Uterus (tissue), 4 donors: ENCODE measurements around the gene GPRIN2. TPM values are rescaled to one million over a fixed set of nuclear protein-coding genes. Genes with fewer than 3 reads are reported as not detected.
A peak's percentile ranks its signal among the peaks of the same experiment; 100 is the strongest.

Experiments used
- DNase-seq, 2 donors: peaks; one replicate each; pipeline ENCODE4 v3.0.0-alpha.2; 2019 to 2020
- H3K27ac ChIP-seq, 2 donors: fragments of 200-600 bp; sonication (generic); 1 replicate in 1 of 2; 2 replicates in 1 of 2; pipeline ENCODE4 v1.5.1; 2016 to 2018
- H3K27me3 ChIP-seq, 2 donors: fragments of 200-600 bp; sonication (generic); one replicate each; pipeline ENCODE4 v1.5.1; 2018 to 2019; ENCODE audit warnings: control low read depth in 1 of 2
- H3K36me3 ChIP-seq, 2 donors: fragments of 200-600 bp; sonication (generic); one replicate each; pipeline ENCODE4 v1.5.1; 2019; ENCODE audit warnings: control low read depth in 1 of 2
- H3K4me1 ChIP-seq, 2 donors: fragments of 200-600 bp; sonication (generic); one replicate each; pipeline ENCODE4 v1.5.1; 2018 to 2019; ENCODE audit warnings: control low read depth in 1 of 2
- H3K4me3 ChIP-seq, 2 donors: fragments of 200-600 bp; sonication (generic); 1 replicate in 1 of 2; 2 replicates in 1 of 2; pipeline ENCODE4 v1.5.1; 2018 to 2019; ENCODE audit warnings: mild to moderate bottlenecking in 1 of 2
- H3K9me3 ChIP-seq, 2 donors: fragments of 200-600 bp; sonication (generic); one replicate each; pipeline ENCODE4 v1.5.1; 2019; ENCODE audit warnings: control low read depth in 1 of 2
- POLR2A ChIP-seq, 2 donors: fragments of 450-650 bp; IDR thresholded peaks; one replicate each; pipeline ENCODE4 v1.6.1; 2016; ENCODE audit warnings: antibody characterized with exemption in 2 of 2, mild to moderate bottlenecking in 1 of 2, moderate library complexity in 1 of 2
- intact Hi-C: fragments of 100-400 bp; cut with DNase I; formaldehyde crosslinking; loops from one replicate; pipeline ENCODE4 v1.15.1; 2023; ENCODE audit warnings: low total_unique reads
- total RNA-seq, 4 donors: library from RNA; depleted of rRNA in 3 of 4; stranded (reverse); fragments of >200 nt in 3 of 4; gene quantifications; one replicate each; pipeline versions ENCODE4 v1.1.0 to v1.2.4, GENCODE V29; 2014 to 2023
- TF ChIP-seq, protein P1 (sequence below), 4 experiments: fragments of 200-600 bp in 2 of 4; fragments of 450-650 bp in 2 of 4; sonication (generic) in 2 of 4; IDR thresholded peaks; one replicate each; pipeline ENCODE4 v1.5.1; 2016 to 2019; ENCODE audit warnings: antibody characterized with exemption in 4 of 4, mild to moderate bottlenecking in 2 of 4, moderate library complexity in 1 of 4
- donor health status: DM: yes; HTN: yes; CAD: no.

GPRIN2 gene
- total RNA-seq, 4 donors from 2014 or later, result 3.5 TPM; not detected in 3

GRCh38 chr10:46546591-46547540 is 9.6 kb downstream of the GPRIN2 start:
- intact Hi-C loops, result no loop called here
- H3K4me3 ChIP-seq, result no peak overlapping the region
- H3K9me3 ChIP-seq, result no peaks in the 10 kb centered on the region
- H3K4me1 ChIP-seq, result no peaks in the 10 kb centered on the region
- TF ChIP-seq POLR2A (IDR thresholded peaks at IDR 0.05), result no peak
- TF ChIP-seq, protein P1, sequence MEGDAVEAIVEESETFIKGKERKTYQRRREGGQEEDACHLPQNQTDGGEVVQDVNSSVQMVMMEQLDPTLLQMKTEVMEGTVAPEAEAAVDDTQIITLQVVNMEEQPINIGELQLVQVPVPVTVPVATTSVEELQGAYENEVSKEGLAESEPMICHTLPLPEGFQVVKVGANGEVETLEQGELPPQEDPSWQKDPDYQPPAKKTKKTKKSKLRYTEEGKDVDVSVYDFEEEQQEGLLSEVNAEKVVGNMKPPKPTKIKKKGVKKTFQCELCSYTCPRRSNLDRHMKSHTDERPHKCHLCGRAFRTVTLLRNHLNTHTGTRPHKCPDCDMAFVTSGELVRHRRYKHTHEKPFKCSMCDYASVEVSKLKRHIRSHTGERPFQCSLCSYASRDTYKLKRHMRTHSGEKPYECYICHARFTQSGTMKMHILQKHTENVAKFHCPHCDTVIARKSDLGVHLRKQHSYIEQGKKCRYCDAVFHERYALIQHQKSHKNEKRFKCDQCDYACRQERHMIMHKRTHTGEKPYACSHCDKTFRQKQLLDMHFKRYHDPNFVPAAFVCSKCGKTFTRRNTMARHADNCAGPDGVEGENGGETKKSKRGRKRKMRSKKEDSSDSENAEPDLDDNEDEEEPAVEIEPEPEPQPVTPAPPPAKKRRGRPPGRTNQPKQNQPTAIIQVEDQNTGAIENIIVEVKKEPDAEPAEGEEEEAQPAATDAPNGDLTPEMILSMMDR (IDR thresholded peaks at IDR 0.05), result no peak
- DNase-seq, result peak in 1 of 2 donors; percentile 12
- H3K27me3 ChIP-seq, result no peaks in the 10 kb centered on the region
- H3K36me3 ChIP-seq, result no peaks in the 10 kb centered on the region
- H3K27ac ChIP-seq, result no peak overlapping the region

DNA sequence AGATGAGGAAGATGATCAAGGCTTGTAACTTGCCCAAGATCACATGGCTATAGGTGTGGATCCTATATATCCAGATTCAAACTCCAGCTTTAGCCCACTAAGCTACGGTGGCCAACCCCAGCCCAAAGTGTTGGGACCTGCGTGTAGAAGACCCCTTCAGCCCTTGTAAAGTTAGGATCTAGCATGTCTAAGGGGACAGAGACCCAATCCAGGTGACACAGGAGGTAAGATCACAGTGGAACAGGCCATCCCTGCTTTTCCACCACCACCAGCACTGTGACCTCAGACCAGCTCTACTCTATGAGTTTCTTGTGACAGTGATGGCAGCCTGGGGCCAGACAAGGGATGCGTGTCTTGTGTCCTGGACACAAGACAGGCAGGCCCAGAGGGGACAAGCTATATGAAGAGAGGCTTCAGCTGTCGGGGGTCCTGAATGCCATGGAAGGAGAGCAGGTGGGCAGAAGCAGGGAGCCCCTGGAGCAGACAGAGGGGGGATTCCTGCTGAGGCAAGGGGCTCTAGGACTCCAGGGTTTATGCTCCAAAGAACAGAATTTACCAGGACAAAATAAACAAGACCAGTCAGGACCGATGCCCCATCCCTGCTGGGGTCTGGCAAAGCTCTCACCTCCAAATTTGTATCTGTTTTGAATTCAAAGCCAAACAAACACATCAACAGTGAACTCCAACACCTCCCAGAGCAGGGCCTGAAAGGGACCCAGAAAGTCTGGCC is 10.4 kb downstream of the GPRIN2 start:
- no peaks in the 10 kb centered on the region for H3K36me3 ChIP-seq
- H3K9me3 ChIP-seq, result no peaks in the 10 kb centered on the region
- H3K27me3 ChIP-seq, result peaks cover 0 to 3% of the 10 kb centered on the region in 2 donors
- H3K4me1 ChIP-seq, result no peaks in the 10 kb centered on the region
- no peak overlapping the region for H3K4me3 ChIP-seq
- peak in 1 of 2 donors; percentile 7 for DNase-seq
- intact Hi-C loops, result no loop called here
- TF ChIP-seq, protein P1 (IDR thresholded peaks at IDR 0.05), result no peak
- no peak for TF ChIP-seq POLR2A (IDR thresholded peaks at IDR 0.05)
- H3K27ac ChIP-seq, result no peak overlapping the region

DNA sequence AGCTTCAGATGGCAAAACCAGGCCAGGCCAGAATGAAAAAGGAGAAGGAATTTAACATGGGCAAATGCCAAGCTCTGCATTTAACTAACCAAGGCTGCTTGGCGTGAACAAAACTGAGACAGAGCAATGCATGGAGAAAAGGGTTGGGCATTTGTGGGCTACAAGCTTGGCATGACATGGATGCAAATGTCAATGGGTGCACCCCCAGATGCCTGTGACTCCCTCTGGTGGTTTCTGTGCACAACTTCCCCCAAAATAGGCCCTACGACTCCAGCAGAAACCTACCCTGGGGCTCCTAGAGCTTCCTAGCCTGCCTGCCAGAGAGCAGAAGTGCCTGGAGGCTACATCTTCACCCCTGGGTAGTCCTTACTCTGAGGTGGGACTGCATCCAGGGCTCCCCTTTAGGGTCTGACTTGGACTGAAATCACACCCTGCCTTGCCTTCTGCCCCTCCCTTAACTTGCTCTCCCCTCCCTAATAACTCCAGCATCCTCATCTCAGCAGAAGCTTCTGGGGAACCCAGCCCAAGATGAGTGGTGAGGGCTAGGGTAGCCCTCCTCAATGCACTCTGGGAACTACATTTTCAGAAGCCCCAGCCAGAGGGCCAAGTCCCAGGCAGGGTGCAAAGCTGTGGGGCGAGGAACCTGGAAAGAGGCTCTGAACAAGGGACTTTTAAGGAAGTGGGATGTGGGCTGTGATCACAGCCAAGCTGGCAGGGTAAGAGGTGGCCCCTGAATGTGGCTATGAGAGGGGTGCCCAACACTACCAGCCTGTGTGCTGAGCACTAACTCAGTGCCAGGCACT is 11.3 kb downstream of the GPRIN2 start:
- no peak overlapping the region for H3K27ac ChIP-seq
- peaks cover 0 to 3% of the 10 kb centered on the region in 2 donors for H3K27me3 ChIP-seq
- intact Hi-C loops, result no loop called here
- TF ChIP-seq POLR2A (IDR thresholded peaks at IDR 0.05), result no peak
- TF ChIP-seq, protein P1 (IDR thresholded peaks at IDR 0.05), result peak in 1 of 4 experiments; percentile 7
- no peaks in the 10 kb centered on the region for H3K4me1 ChIP-seq
- peak in 1 of 2 donors; percentile 7 for DNase-seq
- H3K36me3 ChIP-seq, result no peaks in the 10 kb centered on the region
- no peaks in the 10 kb centered on the region for H3K9me3 ChIP-seq
- no peak overlapping the region for H3K4me3 ChIP-seq

GRCh38 chr10:46543466-46544377 is 12.7 kb downstream of the GPRIN2 start:
- peaks cover 0 to 3% of the 10 kb centered on the region in 2 donors for H3K27me3 ChIP-seq
- no peak overlapping the region for H3K4me3 ChIP-seq
- peak in 1 of 2 donors; percentile 6 for DNase-seq
- no peaks in the 10 kb centered on the region for H3K9me3 ChIP-seq
- no peak overlapping the region for H3K27ac ChIP-seq
- TF ChIP-seq POLR2A (IDR thresholded peaks at IDR 0.05), result no peak
- TF ChIP-seq, protein P1 (IDR thresholded peaks at IDR 0.05), result no peak
- H3K36me3 ChIP-seq, result no peaks in the 10 kb centered on the region
- intact Hi-C loops, result no loop called here
- H3K4me1 ChIP-seq, result no peaks in the 10 kb centered on the region
